ENCODE data around the gene IZUMO4. TPM values are rescaled to one million over a fixed set of nuclear protein-coding genes. Genes with fewer than 3 reads are reported as not detected.
"Not testable (repeated sequence)": the region's sequence is repeated elsewhere in the genome, so short reads cannot be mapped to it uniquely, and the experiment has no call there.

IZUMO4 gene
- total RNA-seq, 2 experiments from 2014 or later: 17.4 to 17.9 TPM

DNA sequence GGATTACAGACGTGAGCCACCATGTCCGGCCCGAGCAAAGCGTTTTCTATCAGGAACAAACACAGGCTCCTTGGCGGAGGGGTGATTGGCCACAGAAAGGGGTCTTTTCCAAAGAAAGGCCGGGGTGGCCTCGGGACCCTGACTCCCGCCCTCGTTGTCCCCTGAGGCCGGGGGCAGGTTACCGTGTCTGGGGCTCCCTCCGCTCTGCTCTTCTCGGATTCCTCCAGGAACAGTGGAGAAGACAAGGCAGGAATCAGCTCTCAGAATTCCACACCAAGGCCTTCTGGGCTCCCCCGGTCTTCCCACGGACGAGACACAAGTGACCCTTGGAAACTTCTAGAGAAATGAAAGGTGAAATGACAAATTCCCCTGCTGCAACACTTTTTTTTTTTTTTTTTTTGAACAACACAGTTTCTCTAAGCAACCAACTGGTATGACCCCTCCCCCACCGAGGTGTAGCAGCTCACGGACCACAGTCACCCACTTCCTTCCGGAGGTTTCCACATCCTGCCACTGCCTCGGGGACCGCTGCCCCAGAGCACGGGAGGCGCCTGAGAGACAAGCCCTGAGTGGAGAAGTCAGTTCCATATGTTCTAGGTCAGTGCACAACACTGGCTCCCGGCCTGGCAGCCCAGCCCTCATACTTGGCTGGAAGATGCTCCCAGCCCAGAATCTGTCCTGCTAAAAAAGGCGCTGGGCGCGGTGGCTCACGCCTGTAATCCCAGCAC is 11.6 kb upstream of the IZUMO4 start:
- peak overlapping the region; percentile 99 for H3K4me3 ChIP-seq (ENCODE audit: low read length)
- H3K36me3 ChIP-seq (ENCODE audit: insufficient read depth, low read length): peaks cover 14% of the 10 kb centered on the region
- H3K27ac ChIP-seq (ENCODE audit: low read depth in 1 of 2, low read length in 2 of 2): peak overlapping the region; percentile 97 to 98
- ChIA-PET CTCF (interaction anchor here (0.7 to 3.7 kb wide), 4 partner anchors 11 to 1062 kb away, joined by 3 to 21 read pairs (median 3); partner anchors contain the start of gene MOB3A), POLR2A (interaction anchor here (0.8 to 6.9 kb wide), 15 partner anchors 10 to 950 kb away, joined by 3 to 153 read pairs (median 4); partner anchors contain the start of genes GADD45B, IZUMO4, MKNK2 and MOB3A)
- intact Hi-C loops (cut with DNase I, micrococcal nuclease): loop anchor here (1.0 to 5.0 kb wide), 5 partner anchors 11 to 203 kb away; partner anchors contain the start of genes IZUMO4 (in 2 of the 2), MOB3A (in 2 of the 2) and BTBD2 (in 1 of the 2)
- H3K4me1 Mint-ChIP-seq (ENCODE audit: low read depth): peaks cover 75% of the 10 kb centered on the region
- no peaks in the 10 kb centered on the region for H3K9me3 ChIP-seq (ENCODE audit: control insufficient read depth in 1 of 2, insufficient read depth in 1 of 2, low read length in 2 of 2)
- H3K4me1 ChIP-seq (ENCODE audit: insufficient read depth, low read length): peaks cover 85% of the 10 kb centered on the region
- H3K27me3 Mint-ChIP-seq: no peaks in the 10 kb centered on the region
- peak overlapping the region; percentile 93 for H3K4me3 Mint-ChIP-seq
- TF ChIP-seq, protein P1, sequence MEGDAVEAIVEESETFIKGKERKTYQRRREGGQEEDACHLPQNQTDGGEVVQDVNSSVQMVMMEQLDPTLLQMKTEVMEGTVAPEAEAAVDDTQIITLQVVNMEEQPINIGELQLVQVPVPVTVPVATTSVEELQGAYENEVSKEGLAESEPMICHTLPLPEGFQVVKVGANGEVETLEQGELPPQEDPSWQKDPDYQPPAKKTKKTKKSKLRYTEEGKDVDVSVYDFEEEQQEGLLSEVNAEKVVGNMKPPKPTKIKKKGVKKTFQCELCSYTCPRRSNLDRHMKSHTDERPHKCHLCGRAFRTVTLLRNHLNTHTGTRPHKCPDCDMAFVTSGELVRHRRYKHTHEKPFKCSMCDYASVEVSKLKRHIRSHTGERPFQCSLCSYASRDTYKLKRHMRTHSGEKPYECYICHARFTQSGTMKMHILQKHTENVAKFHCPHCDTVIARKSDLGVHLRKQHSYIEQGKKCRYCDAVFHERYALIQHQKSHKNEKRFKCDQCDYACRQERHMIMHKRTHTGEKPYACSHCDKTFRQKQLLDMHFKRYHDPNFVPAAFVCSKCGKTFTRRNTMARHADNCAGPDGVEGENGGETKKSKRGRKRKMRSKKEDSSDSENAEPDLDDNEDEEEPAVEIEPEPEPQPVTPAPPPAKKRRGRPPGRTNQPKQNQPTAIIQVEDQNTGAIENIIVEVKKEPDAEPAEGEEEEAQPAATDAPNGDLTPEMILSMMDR (IDR thresholded peaks at IDR 0.05): no peak
- H3K27ac Mint-ChIP-seq: peak overlapping the region; percentile 97
- DNase-seq: peak; percentile 83 to 99 (median 92)
- H3K36me3 Mint-ChIP-seq (ENCODE audit: low read depth): peaks cover 57% of the 10 kb centered on the region
- peak; percentile 59 for ATAC-seq (ENCODE audit: poor library complexity)
- H3K27me3 ChIP-seq (ENCODE audit: control insufficient read depth in 1 of 2, insufficient read depth in 2 of 2, low read length in 2 of 2): no peaks in the 10 kb centered on the region
- H3K9me3 Mint-ChIP-seq: no peaks in the 10 kb centered on the region

DNA sequence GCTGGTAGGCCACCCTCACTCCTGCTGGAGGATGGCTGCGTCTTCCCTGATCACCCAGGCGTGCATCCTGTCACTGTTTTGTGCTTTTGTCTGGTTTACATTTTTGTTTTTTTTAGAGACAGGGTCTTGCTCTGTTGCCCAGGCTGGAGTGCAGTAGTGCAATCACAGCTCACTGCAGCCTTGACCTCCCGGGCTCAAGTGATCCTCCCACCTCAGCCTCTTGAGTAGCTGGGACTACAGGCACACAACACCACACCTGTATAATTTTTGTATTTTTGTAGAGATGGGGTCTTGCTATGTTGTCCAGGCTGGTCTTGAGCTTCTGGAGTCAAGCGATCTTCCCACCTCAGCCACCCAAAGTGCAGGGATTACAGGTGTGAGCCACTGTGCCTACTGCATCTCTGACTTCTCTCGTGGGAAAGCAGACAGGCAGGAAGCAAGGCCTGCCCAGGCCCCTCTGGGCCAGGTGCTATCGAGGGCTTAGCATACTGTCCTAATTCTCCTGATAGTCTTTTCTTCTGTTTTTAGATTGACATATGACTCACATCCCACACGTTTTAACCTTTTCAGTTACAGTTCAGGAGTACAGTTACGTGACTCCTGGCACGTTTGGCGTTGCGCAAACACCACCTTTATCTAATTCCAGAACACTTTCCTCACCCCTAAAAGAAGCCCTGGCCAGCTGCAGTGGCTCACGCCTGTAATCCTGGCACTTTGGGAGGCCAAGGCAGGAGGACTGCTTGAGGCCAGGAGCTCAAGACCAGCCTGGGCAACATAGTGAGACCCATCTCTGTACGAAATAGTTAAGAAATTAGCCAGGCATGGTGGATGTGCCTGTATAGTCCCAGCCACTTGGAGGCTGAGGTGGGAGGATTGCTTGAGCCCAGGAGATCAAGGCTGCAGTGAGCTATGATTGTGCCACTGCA is 9.8 kb upstream of the IZUMO4 start:
- DNase-seq (peak in 4 of 14 experiments; percentile 23 to 51 (median 48)), ATAC-seq (ENCODE audit: poor library complexity) (peak; percentile 3)
- intact Hi-C loops (cut with DNase I, micrococcal nuclease): loop anchor here in 1 of 2 experiments (5.0 kb wide), 1 partner anchor 205 kb away; no protein-coding TSS in a partner anchor
- peak overlapping the region; percentile 97 for H3K27ac Mint-ChIP-seq
- not testable (repeated sequence) for H3K27me3 Mint-ChIP-seq; H3K9me3 Mint-ChIP-seq; H3K36me3 ChIP-seq (ENCODE audit: insufficient read depth, low read length); H3K9me3 ChIP-seq (ENCODE audit: control insufficient read depth in 1 of 2, insufficient read depth in 1 of 2, low read length in 2 of 2); H3K27me3 ChIP-seq (ENCODE audit: control insufficient read depth in 1 of 2, insufficient read depth in 2 of 2, low read length in 2 of 2)
- Histone ChIP-seq H3K4me3 (ENCODE audit: low read length) (peak overlapping the region; percentile 22), H3K27ac (ENCODE audit: low read depth in 1 of 2, low read length in 2 of 2) (peak overlapping the region; percentile 29 to 98), H3K4me1 (ENCODE audit: insufficient read depth, low read length) (peaks cover 84% of the 10 kb centered on the region)
- H3K4me3 Mint-ChIP-seq: peak overlapping the region; percentile 75
- H3K36me3 Mint-ChIP-seq (ENCODE audit: low read depth): peaks cover 50% of the 10 kb centered on the region
- ChIA-PET POLR2A (interaction anchor here (0.7 to 6.9 kb wide), 7 partner anchors 8 to 67 kb away, joined by 3 to 153 read pairs (median 4); partner anchors contain the start of genes IZUMO4 and MOB3A), CTCF (interaction anchor here (0.6 to 1.7 kb wide), 7 partner anchors 9 to 1387 kb away, joined by 3 to 7 read pairs (median 3); partner anchors contain the start of genes IZUMO4 and MOB3A)
- peaks cover 72% of the 10 kb centered on the region for H3K4me1 Mint-ChIP-seq (ENCODE audit: low read depth)

DNA sequence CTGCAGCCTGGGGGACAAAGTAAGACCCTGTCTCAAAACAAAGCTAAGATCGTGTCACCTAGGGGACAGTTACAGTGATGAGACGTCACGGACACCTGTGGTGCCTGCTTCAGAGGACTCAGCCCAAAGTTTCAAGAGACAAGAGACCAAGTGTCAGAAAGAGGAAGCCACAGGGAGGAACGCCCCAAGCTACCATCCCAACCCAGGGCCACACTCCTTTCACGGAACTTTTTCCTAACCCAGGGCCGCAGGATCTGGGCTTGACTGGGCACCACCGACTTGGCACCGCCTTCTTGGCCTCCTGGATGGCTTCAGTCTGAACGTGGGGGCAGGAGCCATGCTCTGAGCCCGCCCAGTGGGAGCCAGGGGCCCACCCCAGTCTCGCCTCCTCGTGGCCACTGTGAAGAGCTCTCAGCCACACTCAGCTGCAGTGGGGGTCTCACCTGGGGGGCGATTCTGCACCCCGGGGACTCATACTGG is 9.1 kb upstream of the IZUMO4 start:
- Histone ChIP-seq H3K27me3 (ENCODE audit: control insufficient read depth in 1 of 2, insufficient read depth in 2 of 2, low read length in 2 of 2) (no peaks in the 10 kb centered on the region), H3K27ac (ENCODE audit: low read depth in 1 of 2, low read length in 2 of 2) (peak overlapping the region; percentile 14 to 98), H3K4me1 (ENCODE audit: insufficient read depth, low read length) (peaks cover 84% of the 10 kb centered on the region), H3K4me3 (ENCODE audit: low read length) (peak overlapping the region; percentile 22), H3K9me3 (ENCODE audit: control insufficient read depth in 1 of 2, insufficient read depth in 1 of 2, low read length in 2 of 2) (no peaks in the 10 kb centered on the region), H3K36me3 (ENCODE audit: insufficient read depth, low read length) (peaks cover 4% of the 10 kb centered on the region)
- Mint-ChIP-seq H3K9me3 (no peaks in the 10 kb centered on the region), H3K36me3 (ENCODE audit: low read depth) (peaks cover 43% of the 10 kb centered on the region), H3K4me3 (peak overlapping the region; percentile 75), H3K4me1 (ENCODE audit: low read depth) (peaks cover 65% of the 10 kb centered on the region), H3K27me3 (no peaks in the 10 kb centered on the region), H3K27ac (peak overlapping the region; percentile 97)
- ChIA-PET POLR2A (interaction anchor here (0.7 to 6.9 kb wide), 7 partner anchors 7 to 68 kb away, joined by 3 to 153 read pairs (median 4); partner anchors contain the start of genes IZUMO4 and MOB3A), CTCF (interaction anchor here (0.6 to 1.7 kb wide), 7 partner anchors 8 to 1388 kb away, joined by 3 to 5 read pairs (median 3); partner anchors contain the start of gene IZUMO4)
- peak in 4 of 14 experiments; percentile 24 to 67 (median 65) for DNase-seq
- ATAC-seq (ENCODE audit: poor library complexity): no peak
- TF ChIP-seq, protein P1 (IDR thresholded peaks at IDR 0.05): no peak
- intact Hi-C loops (cut with DNase I, micrococcal nuclease): loop anchor here in 1 of 2 experiments (5.0 kb wide), 1 partner anchor 205 kb away; no protein-coding TSS in a partner anchor
